Stomach (tissue), 9 donors: Measurements from ENCODE around the gene CALN1. TPM values are rescaled to one million over a fixed set of nuclear protein-coding genes. Genes with fewer than 3 reads are reported as not detected.

ENCODE experiments used
- DNase-seq, 2 donors: peaks; one replicate each; pipeline versions ENCODE4 v3.0.0 to v3.0.0-alpha.2; 2013 to 2019
- H3K27ac ChIP-seq, 5 donors: fragments of 200-600 bp in 4 of 5; sonication (generic) in 4 of 5; one replicate each; pipeline ENCODE4 v1.5.1; 2013 to 2019; ENCODE audit warnings: mild to moderate bottlenecking in 1 of 5, moderate library complexity in 1 of 5
- H3K27me3 ChIP-seq, 3 donors: fragments of 200-600 bp; sonication (generic); one replicate each; pipeline ENCODE4 v1.5.1; 2017 to 2019; ENCODE audit warnings: mixed run types in 1 of 3
- H3K36me3 ChIP-seq, 4 donors: fragments of 200-600 bp; sonication (generic); 1 replicate in 3 of 4; 2 replicates in 1 of 4; pipeline ENCODE4 v1.5.1; 2016 to 2019
- H3K4me1 ChIP-seq, 4 donors: fragments of 200-600 bp; sonication (generic); one replicate each; pipeline ENCODE4 v1.5.1; 2016 to 2019
- H3K4me3 ChIP-seq, 4 donors: fragments of 200-600 bp; sonication (generic) in 3 of 4; one replicate each; pipeline ENCODE4 v1.5.1; 2016 to 2019; ENCODE audit warnings: mild to moderate bottlenecking in 1 of 4
- H3K9me3 ChIP-seq, 4 donors: fragments of 200-600 bp; sonication (generic); one replicate each; pipeline ENCODE4 v1.5.1; 2016 to 2019
- EP300 ChIP-seq: sonication (generic); formaldehyde crosslinking; IDR thresholded peaks from one replicate; pipeline ENCODE4 v1.6.1; 2017; ENCODE audit warnings: antibody characterized with exemption
- POLR2A ChIP-seq, 4 donors: fragments of 450-650 bp; IDR thresholded peaks; one replicate each; pipeline ENCODE4 v1.6.1; 2016; ENCODE audit warnings: antibody characterized with exemption in 4 of 4, control low read depth in 2 of 4, mild to moderate bottlenecking in 1 of 4, moderate library complexity in 1 of 4
- POLR2AphosphoS5 ChIP-seq, 3 donors: sonication (generic); formaldehyde crosslinking; IDR thresholded peaks; one replicate each; pipeline ENCODE4 v1.6.1; 2016; ENCODE audit warnings: antibody characterized with exemption in 3 of 3
- WGBS, 5 donors: extraction: QIAGEN DNeasy Blood & Tissue Kit in 3 of 5; methylation state at CpG; one replicate each; pipeline versions ENCODE4 v1.1.5 to v1.1.7; 2013 to 2018; 5-methylcytosine and 5-hydroxymethylcytosine counted together
- intact Hi-C: fragments of 100-400 bp; cut with DNase I; formaldehyde crosslinking; loops from one replicate; pipeline ENCODE4 v1.15.1; 2023; ENCODE audit warnings: low total_unique reads
- polyA plus RNA-seq, 3 donors: library from polyadenylated mRNA; stranded (reverse); fragments of 200-250 nt; gene quantifications; one replicate each; pipeline ENCODE4 v1.2.3, GENCODE V29; 2013
- total RNA-seq, 5 donors: library from RNA; depleted of rRNA; stranded (reverse); fragments of >200 nt; gene quantifications; one replicate each; pipeline versions ENCODE4 v1.1.0 to v1.2.3, GENCODE V29; 2014 to 2016
- TF ChIP-seq, protein P1 (sequence below), 7 experiments: fragments of 450-650 bp in 4 of 7; fragments of 200-600 bp in 3 of 7; sonication (generic) in 3 of 7; IDR thresholded peaks; one replicate each; pipeline ENCODE4 v1.5.1; 2016 to 2019; ENCODE audit warnings: antibody characterized with exemption in 7 of 7, control low read depth in 2 of 7, mild to moderate bottlenecking in 1 of 7
- donor health status: healthy with polysubstance abuse.
- donor health status: Bipolar disorder and iron deficiency.
- donor health status: healthy.

Gene CALN1
- total and polyA plus RNA-seq, 8 donors = under 0.01 to 51.9 (median 0.37) TPM; not detected in 5

DNA sequence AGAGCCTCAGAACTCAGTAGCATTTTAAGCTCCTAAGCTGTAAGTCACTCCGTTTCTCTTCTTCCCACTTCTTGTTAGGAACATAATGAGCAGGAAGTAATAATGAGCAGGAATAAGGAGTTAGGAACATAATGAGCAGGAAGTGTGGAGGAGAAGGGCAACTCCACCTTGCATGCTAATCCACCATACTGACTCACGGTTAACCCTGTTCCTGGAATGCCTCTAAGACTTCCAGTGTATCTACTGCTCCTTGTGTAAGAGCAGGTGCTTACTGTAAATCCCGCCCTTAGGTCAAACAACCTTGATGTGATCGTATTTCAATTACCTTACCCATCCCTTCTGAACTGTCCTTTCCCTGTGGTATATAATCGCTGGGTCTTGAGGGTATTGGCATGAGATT, 528.7 kb downstream of the CALN1 start:
- intact Hi-C loops = no loop called here
- TF ChIP-seq, protein P1, sequence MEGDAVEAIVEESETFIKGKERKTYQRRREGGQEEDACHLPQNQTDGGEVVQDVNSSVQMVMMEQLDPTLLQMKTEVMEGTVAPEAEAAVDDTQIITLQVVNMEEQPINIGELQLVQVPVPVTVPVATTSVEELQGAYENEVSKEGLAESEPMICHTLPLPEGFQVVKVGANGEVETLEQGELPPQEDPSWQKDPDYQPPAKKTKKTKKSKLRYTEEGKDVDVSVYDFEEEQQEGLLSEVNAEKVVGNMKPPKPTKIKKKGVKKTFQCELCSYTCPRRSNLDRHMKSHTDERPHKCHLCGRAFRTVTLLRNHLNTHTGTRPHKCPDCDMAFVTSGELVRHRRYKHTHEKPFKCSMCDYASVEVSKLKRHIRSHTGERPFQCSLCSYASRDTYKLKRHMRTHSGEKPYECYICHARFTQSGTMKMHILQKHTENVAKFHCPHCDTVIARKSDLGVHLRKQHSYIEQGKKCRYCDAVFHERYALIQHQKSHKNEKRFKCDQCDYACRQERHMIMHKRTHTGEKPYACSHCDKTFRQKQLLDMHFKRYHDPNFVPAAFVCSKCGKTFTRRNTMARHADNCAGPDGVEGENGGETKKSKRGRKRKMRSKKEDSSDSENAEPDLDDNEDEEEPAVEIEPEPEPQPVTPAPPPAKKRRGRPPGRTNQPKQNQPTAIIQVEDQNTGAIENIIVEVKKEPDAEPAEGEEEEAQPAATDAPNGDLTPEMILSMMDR (IDR thresholded peaks at IDR 0.05) = no peak
- no peak for TF ChIP-seq EP300
- no peak for TF ChIP-seq POLR2AphosphoS5 (IDR thresholded peaks at IDR 0.05)
- TF ChIP-seq POLR2A (IDR thresholded peaks at IDR 0.05) = no peak
- Histone ChIP-seq H3K9me3 (peaks cover 0 to 35% (median 19%) of the 10 kb centered on the region in 4 donors), H3K27ac (no peak overlapping the region), H3K4me3 (no peak overlapping the region), H3K4me1 (no peaks in the 10 kb centered on the region), H3K36me3 (no peaks in the 10 kb centered on the region), H3K27me3 (no peaks in the 10 kb centered on the region)
- whole genome bisulfite sequencing, 5 donors = 85 to 88% (median 87%) methylated on average over 5 of the region's 5 CpGs
- DNase-seq = no peak

DNA sequence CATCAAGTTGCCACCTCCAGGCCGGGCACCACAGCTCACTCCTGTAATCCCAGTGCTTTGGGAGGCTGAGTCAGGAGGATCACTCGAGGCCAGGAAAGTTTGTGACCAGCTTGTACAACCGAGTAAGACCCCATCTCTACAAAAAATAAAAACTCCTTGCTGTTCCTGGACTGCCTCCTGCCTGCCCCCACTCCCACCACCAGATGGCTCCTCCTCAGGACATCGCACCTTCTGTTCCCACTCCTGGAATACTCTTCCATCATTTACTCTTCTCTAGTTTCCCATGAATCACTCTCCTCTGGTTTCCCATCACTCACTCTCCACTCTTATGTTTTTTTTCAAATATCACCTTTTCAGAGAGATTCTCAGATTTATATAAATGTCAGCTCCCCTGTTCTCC, 540.7 kb downstream of the CALN1 start:
- Histone ChIP-seq H3K4me1 (no peaks in the 10 kb centered on the region), H3K27ac (no peak overlapping the region), H3K4me3 (no peak overlapping the region), H3K36me3 (no peaks in the 10 kb centered on the region), H3K9me3 (peaks cover 0 to 15% (median 12%) of the 10 kb centered on the region in 4 donors), H3K27me3 (no peaks in the 10 kb centered on the region)
- no peak for DNase-seq
- 69 to 83% (median 76%) methylated on average over 4 of the region's 4 CpGs for WGBS, 5 donors
- intact Hi-C loops = no loop called here
- TF ChIP-seq, protein P1 (IDR thresholded peaks at IDR 0.05) = peak in 1 of 7 experiments; percentile 8
- no peak for TF ChIP-seq EP300

DNA sequence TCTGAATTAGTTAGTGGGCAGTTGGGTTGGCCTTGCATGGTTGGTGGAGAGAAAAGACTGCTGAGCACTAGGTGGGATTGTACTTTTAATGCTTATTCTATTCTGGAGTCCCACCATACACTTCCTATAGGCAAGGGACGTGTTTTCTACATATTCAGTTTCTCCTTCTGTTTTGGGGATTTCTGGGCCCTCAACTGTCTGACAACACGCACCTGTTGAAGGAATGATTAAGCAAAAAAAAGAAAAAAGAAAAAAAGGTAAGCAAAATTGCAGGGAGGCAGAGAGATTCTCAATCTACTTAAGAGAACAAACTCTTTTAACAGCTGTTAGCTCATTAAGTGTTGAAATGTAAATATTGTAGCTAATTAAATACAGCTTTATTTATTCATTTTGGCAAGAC, 541.3 kb downstream of the CALN1 start:
- intact Hi-C loops = no loop called here
- TF ChIP-seq POLR2AphosphoS5 (IDR thresholded peaks at IDR 0.05) (no peak), EP300 (no peak), POLR2A (IDR thresholded peaks at IDR 0.05) (no peak)
- TF ChIP-seq, protein P1 (IDR thresholded peaks at IDR 0.05) = no peak
- no peaks in the 10 kb centered on the region for H3K4me1 ChIP-seq
- H3K4me3 ChIP-seq = no peak overlapping the region
- H3K27ac ChIP-seq = no peak overlapping the region
- H3K36me3 ChIP-seq = no peaks in the 10 kb centered on the region
- DNase-seq = no peak
- peaks cover 0 to 9% (median 5%) of the 10 kb centered on the region in 4 donors for H3K9me3 ChIP-seq
- H3K27me3 ChIP-seq = no peaks in the 10 kb centered on the region
- 42 to 61% (median 45%) methylated on average over 2 of the region's 2 CpGs for WGBS, 5 donors

DNA sequence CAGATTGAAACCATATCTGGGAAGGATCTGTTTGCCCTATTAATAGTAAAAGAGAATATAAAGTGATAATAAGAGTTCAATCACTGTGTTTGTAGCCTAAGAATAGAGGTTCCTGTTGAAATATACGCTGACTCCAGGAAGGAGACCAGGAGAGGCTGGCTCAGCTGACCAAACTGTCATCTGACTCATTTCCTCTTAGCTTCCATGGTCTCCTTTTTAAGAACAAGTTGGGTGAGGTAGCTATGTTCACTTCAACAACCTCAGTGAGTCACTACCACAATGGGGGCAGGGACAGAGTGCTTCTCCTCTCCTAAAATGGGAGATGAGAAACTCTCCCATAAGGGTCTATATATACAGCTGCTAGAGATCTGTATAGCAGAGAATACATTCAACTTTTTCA, 543.3 kb downstream of the CALN1 start:
- no peaks in the 10 kb centered on the region for H3K27me3 ChIP-seq
- no peak overlapping the region for H3K4me3 ChIP-seq
- H3K36me3 ChIP-seq = no peaks in the 10 kb centered on the region
- WGBS, 5 donors = 63 to 88% (median 75%) methylated on average over 1 of the region's 1 CpG
- no peak overlapping the region for H3K27ac ChIP-seq
- peak in 1 of 2 donors; percentile 4 for DNase-seq
- no peaks in the 10 kb centered on the region for H3K4me1 ChIP-seq
- H3K9me3 ChIP-seq = peaks cover 0 to 4% (median 0%) of the 10 kb centered on the region in 4 donors
- intact Hi-C loops = no loop called here
- TF ChIP-seq POLR2AphosphoS5 (IDR thresholded peaks at IDR 0.05) (no peak), EP300 (no peak), POLR2A (IDR thresholded peaks at IDR 0.05) (no peak)
- TF ChIP-seq, protein P1 (IDR thresholded peaks at IDR 0.05) = no peak
